ENCODE data around the gene LPP. TPM values are rescaled to one million over a fixed set of nuclear protein-coding genes. Genes with fewer than 3 reads are reported as not detected.

The LPP gene
- total and polyA plus RNA-seq, 9 of the 15 experiments (the other 6 are each of a cell fraction or from before 2014, with no cell fraction given) = 0.07 to 0.18 TPM; not detected in 7

DNA sequence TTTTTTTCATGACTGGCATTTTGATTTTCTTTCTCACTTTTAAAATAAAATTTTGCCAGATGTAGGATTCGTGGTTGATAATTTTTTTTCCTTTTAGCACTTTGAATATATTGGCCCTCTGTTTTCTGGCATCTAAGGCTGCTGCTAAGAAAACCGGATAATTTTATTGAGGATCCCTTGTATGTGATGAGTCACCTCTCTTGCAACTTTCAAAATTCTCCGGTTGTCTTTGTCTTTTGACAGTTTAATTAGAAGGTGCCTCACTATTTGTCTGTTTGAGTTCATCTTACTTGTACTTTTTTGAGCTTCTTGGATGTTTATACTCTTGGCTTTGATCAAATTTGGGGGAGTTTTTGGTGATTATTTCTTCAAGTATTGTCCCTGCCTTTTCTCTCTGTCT is 349.7 kb downstream of the LPP start:
- Histone ChIP-seq H3K4me1 (replicated peaks in 1 of 2; ENCODE audit: control insufficient read depth in 2 of 2, insufficient read depth in 2 of 2, low read length in 2 of 2) (no peaks in the 10 kb centered on the region), H3K9me3 (replicated peaks; ENCODE audit: control insufficient read depth, insufficient read depth, low read depth, low read length) (no peaks in the 10 kb centered on the region), H3K4me2 (ENCODE audit: insufficient read depth, low read length) (no peak overlapping the region), H3K4me3 (no peak overlapping the region), H3K36me3 (ENCODE audit: control insufficient read depth, insufficient read depth, low read length) (no peaks in the 10 kb centered on the region), H2AFZ (ENCODE audit: low read depth, low read length) (no peak overlapping the region), H3K27me3 (ENCODE audit: control insufficient read depth in 2 of 2, insufficient read depth in 2 of 2, low read length in 2 of 2) (no peaks in the 10 kb centered on the region), H4K20me1 (replicated peaks; ENCODE audit: control insufficient read depth, insufficient read depth, low read length) (no peaks in the 10 kb centered on the region), H3K9ac (ENCODE audit: insufficient read depth in 1 of 2, low read depth in 2 of 2, low read length in 2 of 2) (no peak overlapping the region), H3K9me1 (ENCODE audit: control insufficient read depth, insufficient read depth, low read length) (no peaks in the 10 kb centered on the region), H3K79me2 (ENCODE audit: control insufficient read depth, insufficient read depth, low read length) (no peaks in the 10 kb centered on the region), H3K27ac (ENCODE audit: extremely low read depth, low read depth, low read length) (no peak overlapping the region)
- intact Hi-C loops (cut with micrococcal nuclease) (no loop called here), in situ Hi-C loops (cut with MboI) (no loop called here)
- FAIRE-seq = no peak
- no peak for ATAC-seq
- ChIA-PET POLR2A (interaction anchor here (0.6 kb wide), 1 partner anchor 1324 kb away, joined by 4 read pairs; no protein-coding TSS in a partner anchor), CTCF (ENCODE audit: low intra/inter-chr PET ratio) (no interaction called here)
- WGBS (ENCODE audit: insufficient coverage, low coverage, missing lambda C conversion rate) = 0% methylated on average over 3 of the region's 3 CpGs
- no TSS peak for BruUV-seq (replicated peaks)
- no peak for DNase-seq (ENCODE audit: extremely low read depth in 1 of 4, low spot score in 3 of 4)
- TF ChIP-seq ZNF165 (CRISPR knock-in tag; IDR thresholded peaks at IDR 0.05; ENCODE audit: borderline replicate concordance) (no peak), CREM (IDR thresholded peaks at IDR 0.05; ENCODE audit: low read depth) (no peak), ZNF274 (IDR thresholded peaks at IDR 0.05; ENCODE audit: borderline replicate concordance, low read depth, low read length) (no peak), CBX2 (IDR thresholded peaks at IDR 0.05; ENCODE audit: insufficient read depth, low read length, poor library complexity, severe bottlenecking) (no peak), MECOM (CRISPR knock-in tag; IDR thresholded peaks at IDR 0.05) (no peak), DACH1 (IDR thresholded peaks at IDR 0.05; ENCODE audit: partially characterized antibody) (no peak), KDM4B (IDR thresholded peaks at IDR 0.05; ENCODE audit: borderline replicate concordance in 2 of 2, low read depth in 1 of 2) (no peak), FOXK2 (conservative IDR thresholded peaks at IDR 0.05 in 1 of 2, IDR thresholded peaks at IDR 0.05 in 1 of 2; ENCODE audit: low read depth in 2 of 2) (no peak), ELF2 (CRISPR knock-in tag; IDR thresholded peaks at IDR 0.05) (no peak), MTA2 (IDR thresholded peaks at IDR 0.05; ENCODE audit: low read depth) (no peak), NCOA6 (IDR thresholded peaks at IDR 0.05) (no peak), NFIC (IDR thresholded peaks at IDR 0.05) (no peak), BRD4 (IDR thresholded peaks at IDR 0.05) (no peak), SRSF1 (IDR thresholded peaks at IDR 0.05; ENCODE audit: low read depth, low read length) (no peak)
- TF ChIP-seq, protein P1, sequence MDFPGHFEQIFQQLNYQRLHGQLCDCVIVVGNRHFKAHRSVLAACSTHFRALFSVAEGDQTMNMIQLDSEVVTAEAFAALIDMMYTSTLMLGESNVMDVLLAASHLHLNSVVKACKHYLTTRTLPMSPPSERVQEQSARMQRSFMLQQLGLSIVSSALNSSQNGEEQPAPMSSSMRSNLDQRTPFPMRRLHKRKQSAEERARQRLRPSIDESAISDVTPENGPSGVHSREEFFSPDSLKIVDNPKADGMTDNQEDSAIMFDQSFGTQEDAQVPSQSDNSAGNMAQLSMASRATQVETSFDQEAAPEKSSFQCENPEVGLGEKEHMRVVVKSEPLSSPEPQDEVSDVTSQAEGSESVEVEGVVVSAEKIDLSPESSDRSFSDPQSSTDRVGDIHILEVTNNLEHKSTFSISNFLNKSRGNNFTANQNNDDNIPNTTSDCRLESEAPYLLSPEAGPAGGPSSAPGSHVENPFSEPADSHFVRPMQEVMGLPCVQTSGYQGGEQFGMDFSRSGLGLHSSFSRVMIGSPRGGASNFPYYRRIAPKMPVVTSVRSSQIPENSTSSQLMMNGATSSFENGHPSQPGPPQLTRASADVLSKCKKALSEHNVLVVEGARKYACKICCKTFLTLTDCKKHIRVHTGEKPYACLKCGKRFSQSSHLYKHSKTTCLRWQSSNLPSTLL (IDR thresholded peaks at IDR 0.05) = no peak
- TF ChIP-seq, protein P2, sequence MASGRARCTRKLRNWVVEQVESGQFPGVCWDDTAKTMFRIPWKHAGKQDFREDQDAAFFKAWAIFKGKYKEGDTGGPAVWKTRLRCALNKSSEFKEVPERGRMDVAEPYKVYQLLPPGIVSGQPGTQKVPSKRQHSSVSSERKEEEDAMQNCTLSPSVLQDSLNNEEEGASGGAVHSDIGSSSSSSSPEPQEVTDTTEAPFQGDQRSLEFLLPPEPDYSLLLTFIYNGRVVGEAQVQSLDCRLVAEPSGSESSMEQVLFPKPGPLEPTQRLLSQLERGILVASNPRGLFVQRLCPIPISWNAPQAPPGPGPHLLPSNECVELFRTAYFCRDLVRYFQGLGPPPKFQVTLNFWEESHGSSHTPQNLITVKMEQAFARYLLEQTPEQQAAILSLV (tag; IDR thresholded peaks at IDR 0.05) = no peak
- TF ChIP-seq, protein P3, sequence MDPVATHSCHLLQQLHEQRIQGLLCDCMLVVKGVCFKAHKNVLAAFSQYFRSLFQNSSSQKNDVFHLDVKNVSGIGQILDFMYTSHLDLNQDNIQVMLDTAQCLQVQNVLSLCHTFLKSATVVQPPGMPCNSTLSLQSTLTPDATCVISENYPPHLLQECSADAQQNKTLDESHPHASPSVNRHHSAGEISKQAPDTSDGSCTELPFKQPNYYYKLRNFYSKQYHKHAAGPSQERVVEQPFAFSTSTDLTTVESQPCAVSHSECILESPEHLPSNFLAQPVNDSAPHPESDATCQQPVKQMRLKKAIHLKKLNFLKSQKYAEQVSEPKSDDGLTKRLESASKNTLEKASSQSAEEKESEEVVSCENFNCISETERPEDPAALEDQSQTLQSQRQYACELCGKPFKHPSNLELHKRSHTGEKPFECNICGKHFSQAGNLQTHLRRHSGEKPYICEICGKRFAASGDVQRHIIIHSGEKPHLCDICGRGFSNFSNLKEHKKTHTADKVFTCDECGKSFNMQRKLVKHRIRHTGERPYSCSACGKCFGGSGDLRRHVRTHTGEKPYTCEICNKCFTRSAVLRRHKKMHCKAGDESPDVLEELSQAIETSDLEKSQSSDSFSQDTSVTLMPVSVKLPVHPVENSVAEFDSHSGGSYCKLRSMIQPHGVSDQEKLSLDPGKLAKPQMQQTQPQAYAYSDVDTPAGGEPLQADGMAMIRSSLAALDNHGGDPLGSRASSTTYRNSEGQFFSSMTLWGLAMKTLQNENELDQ (CRISPR knock-in tag; IDR thresholded peaks at IDR 0.05; ENCODE audit: borderline replicate concordance) = no peak
- TF ChIP-seq, protein P4, sequence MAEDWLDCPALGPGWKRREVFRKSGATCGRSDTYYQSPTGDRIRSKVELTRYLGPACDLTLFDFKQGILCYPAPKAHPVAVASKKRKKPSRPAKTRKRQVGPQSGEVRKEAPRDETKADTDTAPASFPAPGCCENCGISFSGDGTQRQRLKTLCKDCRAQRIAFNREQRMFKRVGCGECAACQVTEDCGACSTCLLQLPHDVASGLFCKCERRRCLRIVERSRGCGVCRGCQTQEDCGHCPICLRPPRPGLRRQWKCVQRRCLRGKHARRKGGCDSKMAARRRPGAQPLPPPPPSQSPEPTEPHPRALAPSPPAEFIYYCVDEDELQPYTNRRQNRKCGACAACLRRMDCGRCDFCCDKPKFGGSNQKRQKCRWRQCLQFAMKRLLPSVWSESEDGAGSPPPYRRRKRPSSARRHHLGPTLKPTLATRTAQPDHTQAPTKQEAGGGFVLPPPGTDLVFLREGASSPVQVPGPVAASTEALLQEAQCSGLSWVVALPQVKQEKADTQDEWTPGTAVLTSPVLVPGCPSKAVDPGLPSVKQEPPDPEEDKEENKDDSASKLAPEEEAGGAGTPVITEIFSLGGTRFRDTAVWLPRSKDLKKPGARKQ (CRISPR knock-in tag; IDR thresholded peaks at IDR 0.05) = no peak

Data from K562 (cell line).